Memory B cell (primary cell): ENCODE measurements around the gene PRELP.
A peak's percentile ranks its signal among the peaks of the same experiment; 100 is the strongest.
"Not testable (repeated sequence)": the region's sequence is repeated elsewhere in the genome, so short reads cannot be mapped to it uniquely, and the experiment has no call there.

Experiments used
- ATAC-seq: fragments of 150-1000 bp; cut with Tn5 transposase; 2 replicates; pipeline ENCODE4 v1.10.0; 2021; ENCODE audit warnings: low read depth, mild to moderate bottlenecking, moderate library complexity
- DNase-seq, 2 donors: peaks; one replicate each; pipeline ENCODE4 v3.0.0; 2022; ENCODE audit warnings: low spot score in 2 of 2
- H3K27ac Mint-ChIP-seq: one replicate; pipeline ENCODE4 v1.8.0; 2022; ENCODE audit warnings: mild to moderate bottlenecking, moderate library complexity, mixed read lengths
- H3K27me3 Mint-ChIP-seq: one replicate; pipeline ENCODE4 v1.8.0; 2022; ENCODE audit warnings: mixed read lengths
- H3K36me3 Mint-ChIP-seq: one replicate; pipeline ENCODE4 v1.8.0; 2022; ENCODE audit warnings: mild to moderate bottlenecking, mixed read lengths
- H3K4me1 Mint-ChIP-seq: one replicate; pipeline ENCODE4 v1.8.0; 2022; ENCODE audit warnings: mixed read lengths
- H3K4me3 Mint-ChIP-seq: one replicate; pipeline ENCODE4 v1.8.0; 2022; ENCODE audit warnings: mild to moderate bottlenecking, moderate library complexity, mixed read lengths
- H3K9me3 Mint-ChIP-seq: one replicate; pipeline ENCODE4 v1.8.0; 2022; ENCODE audit warnings: mixed read lengths

The PRELP gene

GRCh38 chr1:203512517-203512847 is 36.9 kb downstream of the PRELP start:
- no peaks in the 10 kb centered on the region for H3K9me3 Mint-ChIP-seq
- peaks cover 8% of the 10 kb centered on the region for H3K4me1 Mint-ChIP-seq
- ATAC-seq: no peak
- peaks cover 5% of the 10 kb centered on the region for H3K27me3 Mint-ChIP-seq
- no peaks in the 10 kb centered on the region for H3K36me3 Mint-ChIP-seq
- no peak overlapping the region for H3K4me3 Mint-ChIP-seq
- H3K27ac Mint-ChIP-seq: no peak overlapping the region
- DNase-seq: no peak

GRCh38 chr1:203512848-203513584 is 37.4 kb downstream of the PRELP start:
- DNase-seq (no peak), ATAC-seq (peak; percentile 75)
- Mint-ChIP-seq H3K36me3 (no peaks in the 10 kb centered on the region), H3K9me3 (no peaks in the 10 kb centered on the region), H3K27ac (no peak overlapping the region), H3K4me3 (no peak overlapping the region), H3K4me1 (peaks cover 8% of the 10 kb centered on the region), H3K27me3 (peaks cover 5% of the 10 kb centered on the region)

GRCh38 chr1:203513585-203514031 is 38.0 kb downstream of the PRELP start:
- Mint-ChIP-seq H3K4me1 (peaks cover 8% of the 10 kb centered on the region), H3K36me3 (no peaks in the 10 kb centered on the region), H3K9me3 (no peaks in the 10 kb centered on the region), H3K27me3 (peaks cover 6% of the 10 kb centered on the region), H3K27ac (no peak overlapping the region), H3K4me3 (no peak overlapping the region)
- ATAC-seq: no peak
- DNase-seq: no peak

- no peak for ATAC-seq
- H3K27me3 Mint-ChIP-seq: peaks cover 6% of the 10 kb centered on the region
- H3K4me1 Mint-ChIP-seq: peaks cover 8% of the 10 kb centered on the region
These were observed 40.6 kb downstream of the PRELP start for GRCh38 chr1:203516184-203516583.

GRCh38 chr1:203516906-203517305 is 41.3 kb downstream of the PRELP start:
- peaks cover 8% of the 10 kb centered on the region for H3K4me1 Mint-ChIP-seq
- H3K27me3 Mint-ChIP-seq: peaks cover 6% of the 10 kb centered on the region
- H3K27ac Mint-ChIP-seq: no peak overlapping the region
- DNase-seq (no peak), ATAC-seq (no peak)
- H3K36me3 Mint-ChIP-seq: no peaks in the 10 kb centered on the region
- no peak overlapping the region for H3K4me3 Mint-ChIP-seq
- H3K9me3 Mint-ChIP-seq: no peaks in the 10 kb centered on the region

More at GRCh38 chr1:203516184-203516583, 40.6 kb downstream of the PRELP start:
- Mint-ChIP-seq H3K27ac (no peak overlapping the region), H3K4me3 (no peak overlapping the region), H3K9me3 (no peaks in the 10 kb centered on the region), H3K36me3 (no peaks in the 10 kb centered on the region)
- no peak for DNase-seq

GRCh38 chr1:203517426-203518110 is 42.0 kb downstream of the PRELP start:
- no peaks in the 10 kb centered on the region for H3K9me3 Mint-ChIP-seq
- no peak overlapping the region for H3K27ac Mint-ChIP-seq
- H3K36me3 Mint-ChIP-seq: no peaks in the 10 kb centered on the region
- H3K27me3 Mint-ChIP-seq: peaks cover 6% of the 10 kb centered on the region
- no peak overlapping the region for H3K4me3 Mint-ChIP-seq
- no peak for ATAC-seq
- H3K4me1 Mint-ChIP-seq: peaks cover 6% of the 10 kb centered on the region
- DNase-seq: no peak

GRCh38 chr1:203518139-203518538 is 42.5 kb downstream of the PRELP start:
- not testable (repeated sequence) for ATAC-seq, H3K4me1 Mint-ChIP-seq, H3K9me3 Mint-ChIP-seq, DNase-seq, H3K36me3 Mint-ChIP-seq, H3K27me3 Mint-ChIP-seq, H3K4me3 Mint-ChIP-seq, H3K27ac Mint-ChIP-seq

- H3K4me3 Mint-ChIP-seq: no peak overlapping the region
- H3K27ac Mint-ChIP-seq: no peak overlapping the region
- ATAC-seq (no peak), DNase-seq (no peak)
- H3K27me3 Mint-ChIP-seq: peaks cover 6% of the 10 kb centered on the region
- no peaks in the 10 kb centered on the region for H3K9me3 Mint-ChIP-seq
- peaks cover 2% of the 10 kb centered on the region for H3K4me1 Mint-ChIP-seq
- no peaks in the 10 kb centered on the region for H3K36me3 Mint-ChIP-seq
These were observed 42.9 kb downstream of the PRELP start for GRCh38 chr1:203518541-203518940.

GRCh38 chr1:203519053-203519840 is 43.6 kb downstream of the PRELP start:
- DNase-seq: no peak
- Mint-ChIP-seq H3K4me3 (no peak overlapping the region), H3K4me1 (peaks cover 2% of the 10 kb centered on the region), H3K9me3 (no peaks in the 10 kb centered on the region), H3K27ac (no peak overlapping the region), H3K27me3 (peaks cover 6% of the 10 kb centered on the region), H3K36me3 (no peaks in the 10 kb centered on the region)
- ATAC-seq: no peak

- no peaks in the 10 kb centered on the region for H3K36me3 Mint-ChIP-seq
- H3K9me3 Mint-ChIP-seq: no peaks in the 10 kb centered on the region
- H3K27me3 Mint-ChIP-seq: peaks cover 5% of the 10 kb centered on the region
- H3K27ac Mint-ChIP-seq: no peak overlapping the region
- DNase-seq (no peak), ATAC-seq (no peak)
- no peak overlapping the region for H3K4me3 Mint-ChIP-seq
- no peaks in the 10 kb centered on the region for H3K4me1 Mint-ChIP-seq
These were observed 44.3 kb downstream of the PRELP start for GRCh38 chr1:203519896-203520295.

- Mint-ChIP-seq H3K27me3 (peaks cover 3% of the 10 kb centered on the region), H3K4me3 (no peak overlapping the region), H3K36me3 (no peaks in the 10 kb centered on the region), H3K9me3 (no peaks in the 10 kb centered on the region), H3K27ac (no peak overlapping the region), H3K4me1 (no peaks in the 10 kb centered on the region)
- ATAC-seq: no peak
- DNase-seq: no peak
These were observed 44.7 kb downstream of the PRELP start for GRCh38 chr1:203520315-203520714.

- Mint-ChIP-seq H3K36me3 (no peaks in the 10 kb centered on the region), H3K9me3 (no peaks in the 10 kb centered on the region), H3K27ac (no peak overlapping the region), H3K4me3 (no peak overlapping the region), H3K27me3 (peaks cover 2% of the 10 kb centered on the region), H3K4me1 (no peaks in the 10 kb centered on the region)
- ATAC-seq (no peak), DNase-seq (no peak)
These were observed 45.6 kb downstream of the PRELP start for GRCh38 chr1:203521074-203521794.

GRCh38 chr1:203521812-203522211 is 46.2 kb downstream of the PRELP start:
- ATAC-seq (no peak), DNase-seq (no peak)
- Mint-ChIP-seq H3K9me3 (no peaks in the 10 kb centered on the region), H3K27ac (no peak overlapping the region), H3K4me1 (no peaks in the 10 kb centered on the region), H3K36me3 (no peaks in the 10 kb centered on the region), H3K27me3 (peaks cover 3% of the 10 kb centered on the region), H3K4me3 (no peak overlapping the region)

GRCh38 chr1:203522237-203522636 is 46.6 kb downstream of the PRELP start:
- Mint-ChIP-seq H3K4me1 (no peaks in the 10 kb centered on the region), H3K9me3 (no peaks in the 10 kb centered on the region), H3K4me3 (no peak overlapping the region), H3K27me3 (peaks cover 7% of the 10 kb centered on the region), H3K36me3 (no peaks in the 10 kb centered on the region), H3K27ac (no peak overlapping the region)
- DNase-seq: no peak
- ATAC-seq: no peak
